Spleen (tissue), 7 donors: ENCODE measurements around the gene RYR3.

Source experiments
- CTCF ChIP-seq, 11 experiments: fragments of 200-600 bp in 7 of 11; fragments of 450-650 bp in 4 of 11; sonication (generic) in 4 of 11; IDR thresholded peaks in 8 of 11; conservative IDR thresholded peaks in 3 of 11; 1 replicate in 7 of 11; 2 replicates in 4 of 11; pipeline versions ENCODE4 v1.4.0 to v1.8.0; 2016 to 2021; ENCODE audit warnings: antibody characterized with exemption in 11 of 11, inconsistent platforms in 4 of 11, mild to moderate bottlenecking in 1 of 11
- POLR2A ChIP-seq, 3 donors: fragments of 450-650 bp; IDR thresholded peaks; one replicate each; pipeline ENCODE4 v1.5.1; 2017; ENCODE audit warnings: antibody characterized with exemption in 3 of 3, mild to moderate bottlenecking in 1 of 3
- POLR2AphosphoS5 ChIP-seq, 3 donors: sonication (generic); formaldehyde crosslinking; IDR thresholded peaks; one replicate each; pipeline ENCODE4 v1.5.1; 2017; ENCODE audit warnings: antibody characterized with exemption in 3 of 3
- donor health status: DM: no; HTN: no; CAD: no; lungs with moderate emphysema.
- donor health status: DM: no; HTN: no; CAD: no.
- donor health status: DM: no; HTN: no; CAD: no.

GRCh38 chr15:33516563-33516962 is 205.8 kb downstream of the RYR3 start:
- TF ChIP-seq CTCF (IDR thresholded peaks at IDR 0.05 in 8 of 11, conservative IDR thresholded peaks at IDR 0.05 in 3 of 11): no peak
- no peak for TF ChIP-seq POLR2A (IDR thresholded peaks at IDR 0.05)
- no peak for TF ChIP-seq POLR2AphosphoS5 (IDR thresholded peaks at IDR 0.05)
